ENCODE results near the gene DPCD.

Gene DPCD

GRCh38 chr10:101578192-101578591 is 9.9 kb upstream of the DPCD start:
- TF ChIP-seq TCF12 (IDR thresholded peaks at IDR 0.05; ENCODE audit: low read depth) (no peak), TEAD4 (IDR thresholded peaks at IDR 0.05) (no peak), YY1 (IDR thresholded peaks at IDR 0.05; ENCODE audit: low read depth) (no peak)

- no peak for TF ChIP-seq CREB1 (IDR thresholded peaks at IDR 0.05; ENCODE audit: low read depth)
- TF ChIP-seq CEBPB (IDR thresholded peaks at IDR 0.05), result no peak
- TF ChIP-seq REST (IDR thresholded peaks at IDR 0.05; ENCODE audit: low read depth), result no peak
Measured at GRCh38 chr10:101578803-101579515, 9.2 kb upstream of the DPCD start.

GRCh38 chr10:101579516-101579870 is 8.6 kb upstream of the DPCD start:
- TF ChIP-seq MAX (IDR thresholded peaks at IDR 0.05) (no peak), NFIC (IDR thresholded peaks at IDR 0.05) (no peak), TEAD4 (IDR thresholded peaks at IDR 0.05) (no peak)

GRCh38 chr10:101580486-101581399 is 7.4 kb upstream of the DPCD start:
- TF ChIP-seq USF1 (IDR thresholded peaks at IDR 0.05), result no peak
- TF ChIP-seq CEBPB (IDR thresholded peaks at IDR 0.05), result no peak
- no peak for TF ChIP-seq YY1 (IDR thresholded peaks at IDR 0.05; ENCODE audit: low read depth)
- TF ChIP-seq REST (IDR thresholded peaks at IDR 0.05; ENCODE audit: low read depth), result no peak
- TF ChIP-seq NFIC (IDR thresholded peaks at IDR 0.05), result no peak
- TF ChIP-seq TCF12 (IDR thresholded peaks at IDR 0.05; ENCODE audit: low read depth), result no peak
- no peak for TF ChIP-seq EP300 (IDR thresholded peaks at IDR 0.05; ENCODE audit: borderline replicate concordance)
- TF ChIP-seq MAX (IDR thresholded peaks at IDR 0.05), result no peak
- TF ChIP-seq RAD21 (IDR thresholded peaks at IDR 0.05; ENCODE audit: low read depth), result no peak

- TF ChIP-seq FOXM1 (IDR thresholded peaks at IDR 0.05; ENCODE audit: borderline replicate concordance, low read depth) (no peak), YY1 (IDR thresholded peaks at IDR 0.05; ENCODE audit: low read depth) (no peak), CREB1 (IDR thresholded peaks at IDR 0.05; ENCODE audit: low read depth) (no peak), TEAD4 (IDR thresholded peaks at IDR 0.05) (no peak), EGR1 (IDR thresholded peaks at IDR 0.05) (no peak), TCF12 (IDR thresholded peaks at IDR 0.05; ENCODE audit: low read depth) (no peak), USF1 (IDR thresholded peaks at IDR 0.05) (no peak), RAD21 (IDR thresholded peaks at IDR 0.05; ENCODE audit: low read depth) (no peak), EP300 (IDR thresholded peaks at IDR 0.05; ENCODE audit: borderline replicate concordance) (no peak), NFIC (IDR thresholded peaks at IDR 0.05) (no peak), CEBPB (IDR thresholded peaks at IDR 0.05) (no peak), MAX (IDR thresholded peaks at IDR 0.05) (no peak), TAF1 (IDR thresholded peaks at IDR 0.05; ENCODE audit: low read depth) (no peak), ZBTB7A (IDR thresholded peaks at IDR 0.05; ENCODE audit: low read depth) (no peak), REST (IDR thresholded peaks at IDR 0.05; ENCODE audit: low read depth) (no peak)
Measured at GRCh38 chr10:101585841-101586240, 2.3 kb upstream of the DPCD start.

Data from Ishikawa (cell line).